Vagina (tissue), 2 donors: ENCODE results near the gene SLC39A9. TPM values are rescaled to one million over a fixed set of nuclear protein-coding genes. Genes with fewer than 3 reads are reported as not detected.

ENCODE experiments used
- DNase-seq, 2 donors: peaks; one replicate each; pipeline ENCODE4 v3.0.0-alpha.2; 2017; ENCODE audit errors: extremely low spot score in 2 of 2
- H3K27ac ChIP-seq: fragments of 200-600 bp; sonication (generic); one replicate; pipeline ENCODE4 v1.5.1; 2019
- H3K27me3 ChIP-seq: fragments of 200-600 bp; sonication (generic); one replicate; pipeline ENCODE4 v1.5.1; 2019
- H3K36me3 ChIP-seq, 2 donors: fragments of 200-600 bp; sonication (generic); one replicate each; pipeline ENCODE4 v1.5.1; 2017 to 2019
- H3K4me1 ChIP-seq: fragments of 200-600 bp; sonication (generic); one replicate; pipeline ENCODE4 v1.5.1; 2019
- H3K4me3 ChIP-seq, 2 donors: fragments of 200-600 bp; sonication (generic); 1 replicate in 1 of 2; 2 replicates in 1 of 2; pipeline ENCODE4 v1.5.1; 2016 to 2019
- H3K9me3 ChIP-seq: fragments of 200-600 bp; sonication (generic); one replicate; pipeline ENCODE4 v1.5.1; 2019
- CTCF ChIP-seq, 3 experiments: fragments of 450-650 bp in 2 of 3; fragments of 200-600 bp in 1 of 3; sonication (generic) in 1 of 3; IDR thresholded peaks; one replicate each; pipeline ENCODE4 v1.5.1; 2017 to 2019; ENCODE audit warnings: antibody characterized with exemption in 3 of 3, mild to moderate bottlenecking in 2 of 3, moderate library complexity in 2 of 3
- POLR2A ChIP-seq, 2 donors: fragments of 450-650 bp; IDR thresholded peaks; one replicate each; pipeline ENCODE4 v1.6.1; 2017; ENCODE audit warnings: antibody characterized with exemption in 2 of 2, mild to moderate bottlenecking in 2 of 2, moderate library complexity in 2 of 2
- POLR2AphosphoS5 ChIP-seq, 2 donors: sonication (generic); formaldehyde crosslinking; IDR thresholded peaks; one replicate each; pipeline ENCODE4 v1.9.0; 2017; ENCODE audit warnings: antibody characterized with exemption in 2 of 2, mild to moderate bottlenecking in 2 of 2, low read depth in 1 of 2; ENCODE audit not compliant: insufficient read depth in 1 of 2
- intact Hi-C: fragments of 100-400 bp; cut with DNase I; formaldehyde crosslinking; loops from one replicate; pipeline ENCODE4 v1.15.1; 2023
- total RNA-seq: library from RNA; depleted of rRNA; stranded (reverse); fragments of >200 nt; gene quantifications from one replicate; pipeline ENCODE4 v1.2.3, GENCODE V29; 2016

Gene SLC39A9
- total RNA-seq, 1 donor from 2014 or later: 46.7 TPM

GRCh38 chr14:69398818-69399210, 322 bp downstream of the SLC39A9 start:
- DNase-seq: no peak
- TF ChIP-seq CTCF (IDR thresholded peaks at IDR 0.05) (no peak), POLR2AphosphoS5 (IDR thresholded peaks at IDR 0.05; ENCODE audit: insufficient read depth in 1 of 2, low read depth in 1 of 2) (no peak)
- Histone ChIP-seq H3K27me3 (no peaks in the 10 kb centered on the region), H3K4me1 (peaks cover 67% of the 10 kb centered on the region), H3K36me3 (peaks cover 0 to 26% of the 10 kb centered on the region in 2 donors), H3K9me3 (no peaks in the 10 kb centered on the region), H3K27ac (peak overlapping the region; percentile 88), H3K4me3 (peak overlapping the region; percentile 91 to 94)
- intact Hi-C loops: no loop called here

- intact Hi-C loops: no loop called here
- no peak for DNase-seq
- Histone ChIP-seq H3K36me3 (peaks cover 0 to 16% of the 10 kb centered on the region in 2 donors), H3K4me3 (peak overlapping the region; percentile 91 to 94), H3K27ac (no peak overlapping the region), H3K27me3 (no peaks in the 10 kb centered on the region), H3K4me1 (peaks cover 67% of the 10 kb centered on the region), H3K9me3 (no peaks in the 10 kb centered on the region)
- no peak for TF ChIP-seq CTCF (IDR thresholded peaks at IDR 0.05)
- TF ChIP-seq POLR2A (IDR thresholded peaks at IDR 0.05): no peak
- no peak for TF ChIP-seq POLR2AphosphoS5 (IDR thresholded peaks at IDR 0.05; ENCODE audit: insufficient read depth in 1 of 2, low read depth in 1 of 2)
Measured at GRCh38 chr14:69399750-69400149, 1.3 kb downstream of the SLC39A9 start.

GRCh38 chr14:69400154-69400553, 1.7 kb downstream of the SLC39A9 start:
- H3K27me3 ChIP-seq: no peaks in the 10 kb centered on the region

GRCh38 chr14:69401841-69402240, 3.3 kb downstream of the SLC39A9 start:
- no peaks in the 10 kb centered on the region for H3K9me3 ChIP-seq
- no peaks in the 10 kb centered on the region for H3K36me3 ChIP-seq
- H3K4me1 ChIP-seq: peaks cover 47% of the 10 kb centered on the region
- H3K4me3 ChIP-seq: no peak overlapping the region
- intact Hi-C loops: no loop called here
- DNase-seq: no peak
- H3K27ac ChIP-seq: no peak overlapping the region
- TF ChIP-seq POLR2A (IDR thresholded peaks at IDR 0.05) (no peak), POLR2AphosphoS5 (IDR thresholded peaks at IDR 0.05; ENCODE audit: insufficient read depth in 1 of 2, low read depth in 1 of 2) (no peak), CTCF (IDR thresholded peaks at IDR 0.05) (no peak)
- no peaks in the 10 kb centered on the region for H3K27me3 ChIP-seq

More at GRCh38 chr14:69400154-69400553, 1.7 kb downstream of the SLC39A9 start:
- peaks cover 64% of the 10 kb centered on the region for H3K4me1 ChIP-seq
- peaks cover 0 to 12% of the 10 kb centered on the region in 2 donors for H3K36me3 ChIP-seq
- peak overlapping the region; percentile 91 to 94 for H3K4me3 ChIP-seq
- intact Hi-C loops: no loop called here
- H3K27ac ChIP-seq: no peak overlapping the region
- DNase-seq: no peak
- H3K9me3 ChIP-seq: no peaks in the 10 kb centered on the region
- TF ChIP-seq POLR2AphosphoS5 (IDR thresholded peaks at IDR 0.05; ENCODE audit: insufficient read depth in 1 of 2, low read depth in 1 of 2) (no peak), POLR2A (IDR thresholded peaks at IDR 0.05) (no peak), CTCF (IDR thresholded peaks at IDR 0.05) (no peak)

GRCh38 chr14:69404478-69404877, 6.0 kb downstream of the SLC39A9 start:
- intact Hi-C loops: no loop called here
- Histone ChIP-seq H3K36me3 (no peaks in the 10 kb centered on the region), H3K4me1 (peaks cover 32% of the 10 kb centered on the region), H3K4me3 (no peak overlapping the region), H3K27ac (no peak overlapping the region), H3K9me3 (no peaks in the 10 kb centered on the region), H3K27me3 (no peaks in the 10 kb centered on the region)
- TF ChIP-seq POLR2A (IDR thresholded peaks at IDR 0.05) (no peak), POLR2AphosphoS5 (IDR thresholded peaks at IDR 0.05; ENCODE audit: insufficient read depth in 1 of 2, low read depth in 1 of 2) (no peak)
- no peak for DNase-seq
